Coronary artery (tissue), 2 donors: Measurements from ENCODE around the gene NAV2.
A peak's percentile ranks its signal among the peaks of the same experiment; 100 is the strongest.

Source experiments
- DNase-seq: peaks from one replicate; pipeline ENCODE4 v3.0.0-alpha.2; 2017; ENCODE audit warnings: low spot score
- H3K27ac ChIP-seq, 2 donors: fragments of 200-600 bp; sonication (generic); one replicate each; pipeline ENCODE4 v1.5.1; 2016 to 2019
- H3K4me3 ChIP-seq: fragments of 200-600 bp; sonication (generic); 2 replicates; pipeline ENCODE4 v1.5.1; 2016; ENCODE audit warnings: mild to moderate bottlenecking, moderate library complexity
- CTCF ChIP-seq: fragments of 200-600 bp; sonication (generic); IDR thresholded peaks from one replicate; pipeline ENCODE4 v1.5.1; 2019; ENCODE audit warnings: antibody characterized with exemption

The NAV2 gene

GRCh38 chr11:19715373-19715772 lies 2.7 kb downstream of the NAV2 start:
- no peak for DNase-seq
- peak overlapping the region; percentile 97 to 98 for H3K27ac ChIP-seq
- H3K4me3 ChIP-seq: peak overlapping the region; percentile 97
- TF ChIP-seq CTCF: no peak

GRCh38 chr11:19718051-19718450 lies 5.4 kb downstream of the NAV2 start:
- H3K4me3 ChIP-seq: peak overlapping the region; percentile 31
- peak overlapping the region; percentile 97 to 98 for H3K27ac ChIP-seq
- DNase-seq: no peak
- TF ChIP-seq CTCF: no peak

GRCh38 chr11:19718951-19719350 lies 6.3 kb downstream of the NAV2 start:
- DNase-seq: no peak
- Histone ChIP-seq H3K4me3 (peak overlapping the region; percentile 38), H3K27ac (peak overlapping the region; percentile 43 to 73)
- no peak for TF ChIP-seq CTCF

GRCh38 chr11:19719960-19720359 lies 7.3 kb downstream of the NAV2 start:
- peak; percentile 65 for DNase-seq
- H3K27ac ChIP-seq: peak overlapping the region; percentile 43 to 73
- TF ChIP-seq CTCF: no peak
- no peak overlapping the region for H3K4me3 ChIP-seq

GRCh38 chr11:19721176-19721575 lies 8.5 kb downstream of the NAV2 start:
- no peak overlapping the region for H3K4me3 ChIP-seq
- DNase-seq: no peak
- TF ChIP-seq CTCF: no peak
- peak overlapping the region; percentile 6 to 73 for H3K27ac ChIP-seq

GRCh38 chr11:19722702-19723101 lies 10.1 kb downstream of the NAV2 start:
- Histone ChIP-seq H3K27ac (peak overlapping the region; percentile 86 to 95), H3K4me3 (no peak overlapping the region)
- no peak for TF ChIP-seq CTCF
- DNase-seq: peak; percentile 57

- no peak overlapping the region for H3K4me3 ChIP-seq
- no peak for TF ChIP-seq CTCF
- H3K27ac ChIP-seq: peak overlapping the region; percentile 86 to 95
- peak; percentile 84 for DNase-seq
Measured at GRCh38 chr11:19723572-19724342, 11.1 kb downstream of the NAV2 start.
